GM12891 (cell line): ENCODE results near the gene ZNHIT6.

Experiments used
- POLR2A ChIP-seq: IDR thresholded peaks from 2 replicates; pipeline ENCODE4 v1.6.1; 2011; ENCODE audit warnings: low read depth, low read length, control low read depth
- POLR2AphosphoS5 ChIP-seq: IDR thresholded peaks from 2 replicates; pipeline ENCODE4 v1.6.1; 2011; ENCODE audit warnings: low read depth, low read length, control low read depth
- TAF1 ChIP-seq: IDR thresholded peaks from 2 replicates; pipeline ENCODE4 v1.6.1; 2011; ENCODE audit warnings: low read depth, low read length, control low read depth

DNA sequence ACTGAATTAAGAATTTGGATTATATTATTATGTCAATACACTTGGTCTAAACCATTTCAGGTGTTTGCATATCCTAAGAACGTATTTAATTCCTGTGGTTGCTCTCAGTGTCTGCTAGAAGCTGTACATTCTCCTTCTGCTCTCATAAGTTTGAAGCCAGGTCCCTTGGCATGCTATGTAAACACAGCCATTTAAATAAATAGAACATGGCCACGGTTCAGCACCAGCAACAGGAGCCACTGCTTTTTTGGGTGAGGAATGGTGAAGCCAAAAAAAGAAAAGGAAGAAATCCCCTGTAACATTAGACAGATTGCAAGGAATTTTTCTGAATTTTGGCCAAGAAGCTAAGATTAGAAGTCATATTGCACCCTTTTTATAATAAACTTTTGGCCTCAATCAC, 108.6 kb downstream of the ZNHIT6 start:
- no peak for TF ChIP-seq TAF1
- no peak for TF ChIP-seq POLR2AphosphoS5
- TF ChIP-seq POLR2A, result no peak
